NCI-H187 (cell line): ENCODE results near the gene SRD5A3.

Experiments
- DNase-seq, 2 experiments: peaks; one replicate each; lab custom pipeline; 2025; lab: John Stamatoyannopoulos, UW

Gene SRD5A3

GRCh38 chr4:55376698-55377097 is 30.7 kb downstream of the SRD5A3 start:
- no peak for DNase-seq

- DNase-seq, result no peak
Measured at GRCh38 chr4:55378617-55379467, 32.8 kb downstream of the SRD5A3 start.

- DNase-seq, result no peak
Measured at GRCh38 chr4:55380576-55380975, 34.5 kb downstream of the SRD5A3 start.

- no peak for DNase-seq
Measured at GRCh38 chr4:55381502-55381901, 35.5 kb downstream of the SRD5A3 start.

- no peak for DNase-seq
Measured at GRCh38 chr4:55382488-55383003, 36.5 kb downstream of the SRD5A3 start.

- no peak for DNase-seq
Measured at GRCh38 chr4:55385201-55385649, 39.2 kb downstream of the SRD5A3 start.

GRCh38 chr4:55386073-55386472 is 40.0 kb downstream of the SRD5A3 start:
- no peak for DNase-seq

GRCh38 chr4:55386840-55387239 is 40.8 kb downstream of the SRD5A3 start:
- DNase-seq, result no peak

- DNase-seq, result no peak
Measured at GRCh38 chr4:55393461-55394320, 47.6 kb downstream of the SRD5A3 start.

- no peak for DNase-seq
Measured at GRCh38 chr4:55395218-55395528, 49.1 kb downstream of the SRD5A3 start.

- DNase-seq, result peak; percentile 89 to 90
Measured at GRCh38 chr4:55395529-55396307, 49.7 kb downstream of the SRD5A3 start, which contains the start of gene TMEM165. Gene TMEM165, plus strand, starts transcription at chr4:55395957. Its CDS starts 233 bp downstream, at chr4:55396190.

GRCh38 chr4:55396308-55397125 is 50.5 kb downstream of the SRD5A3 start:
- no peak for DNase-seq

GRCh38 chr4:55397126-55397436 is 51.0 kb downstream of the SRD5A3 start:
- DNase-seq, result no peak

- DNase-seq, result peak in 1 of 2 experiments; percentile 9
Measured at GRCh38 chr4:55397520-55398321, 51.7 kb downstream of the SRD5A3 start.

- no peak for DNase-seq
Measured at GRCh38 chr4:55398461-55398860, 52.4 kb downstream of the SRD5A3 start.

- DNase-seq, result no peak
Measured at GRCh38 chr4:55398966-55399365, 52.9 kb downstream of the SRD5A3 start.

GRCh38 chr4:55399581-55399980 is 53.5 kb downstream of the SRD5A3 start:
- no peak for DNase-seq

- no peak for DNase-seq
Measured at GRCh38 chr4:55405073-55405472, 59.0 kb downstream of the SRD5A3 start.

GRCh38 chr4:55406545-55406944 is 60.5 kb downstream of the SRD5A3 start:
- no peak for DNase-seq

- DNase-seq, result no peak
Measured at GRCh38 chr4:55407119-55407518, 61.1 kb downstream of the SRD5A3 start.
